ENCODE measurements around the gene ANKS3.

The ANKS3 gene

GRCh38 chr16:4734063-4734729 lies at the start of gene ANKS3, which contains the start of gene DNAAF8:
ANKS3 (minus strand) TSS chr16:4734271; CDS start chr16:4730149, 4,122 bp downstream.
DNAAF8 (plus strand) TSS chr16:4734537; CDS start chr16:4736515, 1,978 bp downstream.
- peak; percentile 73 for DNase-seq

- DNase-seq: no peak
Measured at GRCh38 chr16:4783251-4783950, 49.3 kb upstream of the ANKS3 start.

GRCh38 chr16:4780235-4780634 lies 46.2 kb upstream of the ANKS3 start:
- DNase-seq: no peak

GRCh38 chr16:4778050-4778392 lies 44.0 kb upstream of the ANKS3 start:
- DNase-seq: no peak

- no peak for DNase-seq
Measured at GRCh38 chr16:4777339-4778049, 43.4 kb upstream of the ANKS3 start.

GRCh38 chr16:4776141-4776705 lies 42.2 kb upstream of the ANKS3 start:
- no peak for DNase-seq

GRCh38 chr16:4775005-4775404 lies 40.9 kb upstream of the ANKS3 start:
- no peak for DNase-seq

GRCh38 chr16:4772351-4772750 lies 38.3 kb upstream of the ANKS3 start:
- DNase-seq: no peak

GRCh38 chr16:4771646-4772045 lies 37.6 kb upstream of the ANKS3 start:
- DNase-seq: no peak

- no peak for DNase-seq
Measured at GRCh38 chr16:4769306-4769638, 35.2 kb upstream of the ANKS3 start.

GRCh38 chr16:4768549-4769305 lies 34.7 kb upstream of the ANKS3 start:
- DNase-seq: peak; percentile 83

- no peak for DNase-seq
Measured at GRCh38 chr16:4767872-4768548, 33.9 kb upstream of the ANKS3 start.

GRCh38 chr16:4766875-4767628 lies 33.0 kb upstream of the ANKS3 start, which contains the start of gene ZNF500:
ZNF500 (minus strand) TSS chr16:4767162; CDS start chr16:4765978, 1,184 bp downstream.
- DNase-seq: peak; percentile 75

- no peak for DNase-seq
Measured at GRCh38 chr16:4765511-4766474, 31.7 kb upstream of the ANKS3 start.

- DNase-seq: no peak
Measured at GRCh38 chr16:4763791-4764190, 29.7 kb upstream of the ANKS3 start.

GRCh38 chr16:4762205-4762604 lies 28.1 kb upstream of the ANKS3 start:
- DNase-seq: no peak

- DNase-seq: no peak
Measured at GRCh38 chr16:4760221-4760910, 26.3 kb upstream of the ANKS3 start.

- no peak for DNase-seq
Measured at GRCh38 chr16:4755687-4756086, 21.6 kb upstream of the ANKS3 start.

- no peak for DNase-seq
Measured at GRCh38 chr16:4754865-4755264, 20.8 kb upstream of the ANKS3 start.

GRCh38 chr16:4753227-4753626 lies 19.2 kb upstream of the ANKS3 start:
- no peak for DNase-seq

All from NCI-H2081 treated with DMSO at 0.1 percent for 48 hours (cell line).